WERI-Rb-1 (cell line): Measurements from ENCODE around the gene DAPL1.

Experiments
- DNase-seq: peaks from one replicate; pipeline ENCODE4 v3.0.0-alpha.2; 2020
- H3K27ac ChIP-seq: fragments of 250-450 bp; sonication (Bioruptor Pico); 2 replicates; pipeline ENCODE4 v1.5.1; 2020; ENCODE audit warnings: mild to moderate bottlenecking, moderate library complexity
- H3K27me3 ChIP-seq: fragments of 250-450 bp; sonication (Bioruptor Pico); 2 replicates; pipeline ENCODE4 v1.5.1; 2021; ENCODE audit warnings: mild to moderate bottlenecking, low read depth, moderate library complexity; ENCODE audit not compliant: insufficient read depth, severe bottlenecking
- H3K36me3 ChIP-seq: fragments of 250-450 bp; sonication (Bioruptor Pico); 2 replicates; pipeline ENCODE4 v1.5.1; 2020; ENCODE audit warnings: mild to moderate bottlenecking, moderate library complexity
- H3K4me3 ChIP-seq: 2 replicates; pipeline ENCODE4 v1.5.1; 2011; ENCODE audit warnings: low read depth, mild to moderate bottlenecking, control low read depth, low read length
- H3K9me3 ChIP-seq: fragments of 250-450 bp; sonication (Bioruptor Pico); 2 replicates; pipeline ENCODE4 v1.5.1; 2021; ENCODE audit warnings: mild to moderate bottlenecking, moderate library complexity; ENCODE audit not compliant: severe bottlenecking
- CTCF ChIP-seq: IDR thresholded peaks from 2 replicates; pipeline ENCODE4 v1.5.1; 2011; ENCODE audit warnings: low read depth, mild to moderate bottlenecking, control low read depth, inconsistent platforms, low read length

Gene DAPL1

GRCh38 chr2:158796652-158797051 is 1.5 kb downstream of the DAPL1 start:
- no peak overlapping the region for H3K4me3 ChIP-seq
- no peaks in the 10 kb centered on the region for H3K27me3 ChIP-seq
- no peak for TF ChIP-seq CTCF
- H3K27ac ChIP-seq, result no peak overlapping the region
- DNase-seq, result no peak
- no peaks in the 10 kb centered on the region for H3K36me3 ChIP-seq
- H3K9me3 ChIP-seq, result no peaks in the 10 kb centered on the region

- no peak overlapping the region for H3K4me3 ChIP-seq
- H3K36me3 ChIP-seq, result no peaks in the 10 kb centered on the region
- no peak overlapping the region for H3K27ac ChIP-seq
- TF ChIP-seq CTCF, result no peak
- DNase-seq, result peak; percentile 16
- H3K9me3 ChIP-seq, result no peaks in the 10 kb centered on the region
- H3K27me3 ChIP-seq, result no peaks in the 10 kb centered on the region
Observed at GRCh38 chr2:158797963-158798700, 3.0 kb downstream of the DAPL1 start.

GRCh38 chr2:158799181-158799580 is 4.1 kb downstream of the DAPL1 start:
- no peak for TF ChIP-seq CTCF
- Histone ChIP-seq H3K36me3 (no peaks in the 10 kb centered on the region), H3K27ac (no peak overlapping the region), H3K27me3 (no peaks in the 10 kb centered on the region), H3K9me3 (no peaks in the 10 kb centered on the region), H3K4me3 (no peak overlapping the region)
- DNase-seq, result no peak

GRCh38 chr2:158803506-158803905 is 8.4 kb downstream of the DAPL1 start:
- H3K36me3 ChIP-seq, result no peaks in the 10 kb centered on the region
- H3K4me3 ChIP-seq, result no peak overlapping the region
- TF ChIP-seq CTCF, result no peak
- DNase-seq, result no peak
- H3K9me3 ChIP-seq, result no peaks in the 10 kb centered on the region
- H3K27ac ChIP-seq, result no peak overlapping the region
- H3K27me3 ChIP-seq, result no peaks in the 10 kb centered on the region

GRCh38 chr2:158805255-158805654 is 10.1 kb downstream of the DAPL1 start:
- H3K36me3 ChIP-seq, result no peaks in the 10 kb centered on the region
- DNase-seq, result no peak
- no peaks in the 10 kb centered on the region for H3K27me3 ChIP-seq
- no peaks in the 10 kb centered on the region for H3K9me3 ChIP-seq
- H3K27ac ChIP-seq, result no peak overlapping the region
- no peak overlapping the region for H3K4me3 ChIP-seq
- no peak for TF ChIP-seq CTCF

- TF ChIP-seq CTCF, result no peak
- Histone ChIP-seq H3K36me3 (no peaks in the 10 kb centered on the region), H3K4me3 (no peak overlapping the region), H3K27ac (no peak overlapping the region), H3K27me3 (no peaks in the 10 kb centered on the region), H3K9me3 (no peaks in the 10 kb centered on the region)
- no peak for DNase-seq
Observed at GRCh38 chr2:158805936-158806335, 10.8 kb downstream of the DAPL1 start.
